ENCODE results near the gene RORC. TPM values are rescaled to one million over a fixed set of nuclear protein-coding genes. Genes with fewer than 3 reads are reported as not detected.

Gene RORC
- total RNA-seq, 1 experiment from 2014 or later = 0.44 TPM

DNA sequence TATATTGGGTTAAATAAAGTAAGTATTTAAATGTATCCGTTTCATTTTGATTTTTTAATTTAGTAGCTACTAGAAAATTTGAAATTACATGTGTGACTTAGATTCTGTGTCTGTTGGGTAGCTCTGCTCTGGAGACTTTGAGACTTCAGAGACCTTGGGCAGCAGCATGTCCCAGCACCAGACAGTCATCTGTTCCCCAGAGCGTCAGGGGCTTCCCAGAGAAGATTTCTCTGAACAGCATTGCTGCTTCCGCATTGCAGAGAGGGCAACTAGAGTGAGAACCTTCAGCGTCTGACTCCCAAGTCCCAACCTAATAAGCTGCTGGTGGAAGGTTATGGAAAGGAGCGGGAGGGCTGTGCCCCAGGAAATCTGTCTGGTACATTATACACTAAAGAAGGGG, 33.0 kb downstream of the RORC start:
- ChIA-PET POLR2A (interaction anchor here (0.6 kb wide), 1 partner anchor 42 kb away, joined by 7 read pairs; no protein-coding TSS in a partner anchor), CTCF (interaction anchor here (0.9 kb wide), 1 partner anchor 9 kb away, joined by 3 read pairs; no protein-coding TSS in a partner anchor)
- peaks cover 3% of the 10 kb centered on the region; the same call in 1 of the 2 replicates for H3K27me3 Mint-ChIP-seq (ENCODE audit: low read depth)
- DNase-seq (ENCODE audit: low spot score) (no peak), ATAC-seq (no peak)
- peaks cover 14% of the 10 kb centered on the region for H3K4me1 Mint-ChIP-seq
- no peaks in the 10 kb centered on the region for H3K9me3 Mint-ChIP-seq
- H3K27ac Mint-ChIP-seq = no peak overlapping the region
- no peak for TF ChIP-seq ELF4 (CRISPR knock-in tag; IDR thresholded peaks at IDR 0.05; ENCODE audit: low read depth)
- TF ChIP-seq, protein P1, sequence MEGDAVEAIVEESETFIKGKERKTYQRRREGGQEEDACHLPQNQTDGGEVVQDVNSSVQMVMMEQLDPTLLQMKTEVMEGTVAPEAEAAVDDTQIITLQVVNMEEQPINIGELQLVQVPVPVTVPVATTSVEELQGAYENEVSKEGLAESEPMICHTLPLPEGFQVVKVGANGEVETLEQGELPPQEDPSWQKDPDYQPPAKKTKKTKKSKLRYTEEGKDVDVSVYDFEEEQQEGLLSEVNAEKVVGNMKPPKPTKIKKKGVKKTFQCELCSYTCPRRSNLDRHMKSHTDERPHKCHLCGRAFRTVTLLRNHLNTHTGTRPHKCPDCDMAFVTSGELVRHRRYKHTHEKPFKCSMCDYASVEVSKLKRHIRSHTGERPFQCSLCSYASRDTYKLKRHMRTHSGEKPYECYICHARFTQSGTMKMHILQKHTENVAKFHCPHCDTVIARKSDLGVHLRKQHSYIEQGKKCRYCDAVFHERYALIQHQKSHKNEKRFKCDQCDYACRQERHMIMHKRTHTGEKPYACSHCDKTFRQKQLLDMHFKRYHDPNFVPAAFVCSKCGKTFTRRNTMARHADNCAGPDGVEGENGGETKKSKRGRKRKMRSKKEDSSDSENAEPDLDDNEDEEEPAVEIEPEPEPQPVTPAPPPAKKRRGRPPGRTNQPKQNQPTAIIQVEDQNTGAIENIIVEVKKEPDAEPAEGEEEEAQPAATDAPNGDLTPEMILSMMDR (IDR thresholded peaks at IDR 0.05) = no peak
- TF ChIP-seq, protein P2, sequence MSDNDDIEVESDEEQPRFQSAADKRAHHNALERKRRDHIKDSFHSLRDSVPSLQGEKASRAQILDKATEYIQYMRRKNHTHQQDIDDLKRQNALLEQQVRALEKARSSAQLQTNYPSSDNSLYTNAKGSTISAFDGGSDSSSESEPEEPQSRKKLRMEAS (CRISPR knock-in tag; IDR thresholded peaks at IDR 0.05) = no peak
- TF ChIP-seq, protein P3, sequence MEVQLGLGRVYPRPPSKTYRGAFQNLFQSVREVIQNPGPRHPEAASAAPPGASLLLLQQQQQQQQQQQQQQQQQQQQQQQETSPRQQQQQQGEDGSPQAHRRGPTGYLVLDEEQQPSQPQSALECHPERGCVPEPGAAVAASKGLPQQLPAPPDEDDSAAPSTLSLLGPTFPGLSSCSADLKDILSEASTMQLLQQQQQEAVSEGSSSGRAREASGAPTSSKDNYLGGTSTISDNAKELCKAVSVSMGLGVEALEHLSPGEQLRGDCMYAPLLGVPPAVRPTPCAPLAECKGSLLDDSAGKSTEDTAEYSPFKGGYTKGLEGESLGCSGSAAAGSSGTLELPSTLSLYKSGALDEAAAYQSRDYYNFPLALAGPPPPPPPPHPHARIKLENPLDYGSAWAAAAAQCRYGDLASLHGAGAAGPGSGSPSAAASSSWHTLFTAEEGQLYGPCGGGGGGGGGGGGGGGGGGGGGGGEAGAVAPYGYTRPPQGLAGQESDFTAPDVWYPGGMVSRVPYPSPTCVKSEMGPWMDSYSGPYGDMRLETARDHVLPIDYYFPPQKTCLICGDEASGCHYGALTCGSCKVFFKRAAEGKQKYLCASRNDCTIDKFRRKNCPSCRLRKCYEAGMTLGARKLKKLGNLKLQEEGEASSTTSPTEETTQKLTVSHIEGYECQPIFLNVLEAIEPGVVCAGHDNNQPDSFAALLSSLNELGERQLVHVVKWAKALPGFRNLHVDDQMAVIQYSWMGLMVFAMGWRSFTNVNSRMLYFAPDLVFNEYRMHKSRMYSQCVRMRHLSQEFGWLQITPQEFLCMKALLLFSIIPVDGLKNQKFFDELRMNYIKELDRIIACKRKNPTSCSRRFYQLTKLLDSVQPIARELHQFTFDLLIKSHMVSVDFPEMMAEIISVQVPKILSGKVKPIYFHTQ (CRISPR knock-in tag; IDR thresholded peaks at IDR 0.05) = no peak
- TF ChIP-seq, protein P4, sequence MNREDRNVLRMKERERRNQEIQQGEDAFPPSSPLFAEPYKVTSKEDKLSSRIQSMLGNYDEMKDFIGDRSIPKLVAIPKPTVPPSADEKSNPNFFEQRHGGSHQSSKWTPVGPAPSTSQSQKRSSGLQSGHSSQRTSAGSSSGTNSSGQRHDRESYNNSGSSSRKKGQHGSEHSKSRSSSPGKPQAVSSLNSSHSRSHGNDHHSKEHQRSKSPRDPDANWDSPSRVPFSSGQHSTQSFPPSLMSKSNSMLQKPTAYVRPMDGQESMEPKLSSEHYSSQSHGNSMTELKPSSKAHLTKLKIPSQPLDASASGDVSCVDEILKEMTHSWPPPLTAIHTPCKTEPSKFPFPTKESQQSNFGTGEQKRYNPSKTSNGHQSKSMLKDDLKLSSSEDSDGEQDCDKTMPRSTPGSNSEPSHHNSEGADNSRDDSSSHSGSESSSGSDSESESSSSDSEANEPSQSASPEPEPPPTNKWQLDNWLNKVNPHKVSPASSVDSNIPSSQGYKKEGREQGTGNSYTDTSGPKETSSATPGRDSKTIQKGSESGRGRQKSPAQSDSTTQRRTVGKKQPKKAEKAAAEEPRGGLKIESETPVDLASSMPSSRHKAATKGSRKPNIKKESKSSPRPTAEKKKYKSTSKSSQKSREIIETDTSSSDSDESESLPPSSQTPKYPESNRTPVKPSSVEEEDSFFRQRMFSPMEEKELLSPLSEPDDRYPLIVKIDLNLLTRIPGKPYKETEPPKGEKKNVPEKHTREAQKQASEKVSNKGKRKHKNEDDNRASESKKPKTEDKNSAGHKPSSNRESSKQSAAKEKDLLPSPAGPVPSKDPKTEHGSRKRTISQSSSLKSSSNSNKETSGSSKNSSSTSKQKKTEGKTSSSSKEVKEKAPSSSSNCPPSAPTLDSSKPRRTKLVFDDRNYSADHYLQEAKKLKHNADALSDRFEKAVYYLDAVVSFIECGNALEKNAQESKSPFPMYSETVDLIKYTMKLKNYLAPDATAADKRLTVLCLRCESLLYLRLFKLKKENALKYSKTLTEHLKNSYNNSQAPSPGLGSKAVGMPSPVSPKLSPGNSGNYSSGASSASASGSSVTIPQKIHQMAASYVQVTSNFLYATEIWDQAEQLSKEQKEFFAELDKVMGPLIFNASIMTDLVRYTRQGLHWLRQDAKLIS (CRISPR knock-in tag; IDR thresholded peaks at IDR 0.05; ENCODE audit: borderline replicate concordance) = no peak
- TF ChIP-seq FOXP1 (CRISPR knock-in tag; IDR thresholded peaks at IDR 0.05; ENCODE audit: borderline replicate concordance) = no peak
- TF ChIP-seq ATF1 (CRISPR knock-in tag; IDR thresholded peaks at IDR 0.05) = no peak
- no peak for TF ChIP-seq ZNF416 (CRISPR knock-in tag; IDR thresholded peaks at IDR 0.05)
- TF ChIP-seq, protein P5, sequence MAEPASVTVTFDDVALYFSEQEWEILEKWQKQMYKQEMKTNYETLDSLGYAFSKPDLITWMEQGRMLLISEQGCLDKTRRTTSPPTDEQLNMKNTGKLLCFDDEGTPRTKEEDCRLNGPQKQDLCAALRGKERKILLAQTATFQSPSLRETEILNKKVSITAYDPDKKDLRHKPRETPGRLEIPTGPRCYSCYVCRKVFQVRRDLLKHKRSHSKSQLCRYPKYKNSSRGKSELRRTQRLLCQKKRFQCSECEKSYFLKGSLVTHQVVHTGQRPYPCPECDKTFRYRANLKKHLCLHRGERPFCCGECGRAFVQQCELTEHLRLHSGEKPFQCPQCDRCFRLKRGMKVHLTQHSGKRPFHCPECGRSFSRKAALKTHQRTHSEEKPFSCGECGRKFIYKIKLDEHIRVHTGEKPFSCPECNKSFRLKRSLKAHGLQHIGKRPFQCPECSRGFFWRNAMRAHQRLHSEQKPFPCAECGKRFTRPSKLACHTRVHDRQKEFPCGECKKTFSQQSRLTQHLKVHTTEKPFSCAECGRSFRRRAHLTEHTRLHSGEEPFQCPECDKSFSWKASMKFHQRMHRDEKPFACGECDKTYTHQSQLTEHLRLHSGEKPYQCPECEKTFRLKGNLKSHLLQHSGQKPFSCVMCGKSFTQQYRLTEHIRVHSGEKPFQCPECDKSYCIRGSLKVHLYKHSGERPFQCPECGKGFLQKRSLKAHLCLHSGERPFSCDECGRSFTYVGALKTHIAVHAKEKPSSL (CRISPR knock-in tag; conservative IDR thresholded peaks at IDR 0.05) = no peak
- TF ChIP-seq NR2C2 (CRISPR knock-in tag; IDR thresholded peaks at IDR 0.05) = no peak
- no peak for TF ChIP-seq ESRRA (CRISPR knock-in tag; IDR thresholded peaks at IDR 0.05; ENCODE audit: borderline replicate concordance)
- TF ChIP-seq OVOL2 (CRISPR knock-in tag; IDR thresholded peaks at IDR 0.05; ENCODE audit: borderline replicate concordance) = no peak
- TF ChIP-seq, protein P6, sequence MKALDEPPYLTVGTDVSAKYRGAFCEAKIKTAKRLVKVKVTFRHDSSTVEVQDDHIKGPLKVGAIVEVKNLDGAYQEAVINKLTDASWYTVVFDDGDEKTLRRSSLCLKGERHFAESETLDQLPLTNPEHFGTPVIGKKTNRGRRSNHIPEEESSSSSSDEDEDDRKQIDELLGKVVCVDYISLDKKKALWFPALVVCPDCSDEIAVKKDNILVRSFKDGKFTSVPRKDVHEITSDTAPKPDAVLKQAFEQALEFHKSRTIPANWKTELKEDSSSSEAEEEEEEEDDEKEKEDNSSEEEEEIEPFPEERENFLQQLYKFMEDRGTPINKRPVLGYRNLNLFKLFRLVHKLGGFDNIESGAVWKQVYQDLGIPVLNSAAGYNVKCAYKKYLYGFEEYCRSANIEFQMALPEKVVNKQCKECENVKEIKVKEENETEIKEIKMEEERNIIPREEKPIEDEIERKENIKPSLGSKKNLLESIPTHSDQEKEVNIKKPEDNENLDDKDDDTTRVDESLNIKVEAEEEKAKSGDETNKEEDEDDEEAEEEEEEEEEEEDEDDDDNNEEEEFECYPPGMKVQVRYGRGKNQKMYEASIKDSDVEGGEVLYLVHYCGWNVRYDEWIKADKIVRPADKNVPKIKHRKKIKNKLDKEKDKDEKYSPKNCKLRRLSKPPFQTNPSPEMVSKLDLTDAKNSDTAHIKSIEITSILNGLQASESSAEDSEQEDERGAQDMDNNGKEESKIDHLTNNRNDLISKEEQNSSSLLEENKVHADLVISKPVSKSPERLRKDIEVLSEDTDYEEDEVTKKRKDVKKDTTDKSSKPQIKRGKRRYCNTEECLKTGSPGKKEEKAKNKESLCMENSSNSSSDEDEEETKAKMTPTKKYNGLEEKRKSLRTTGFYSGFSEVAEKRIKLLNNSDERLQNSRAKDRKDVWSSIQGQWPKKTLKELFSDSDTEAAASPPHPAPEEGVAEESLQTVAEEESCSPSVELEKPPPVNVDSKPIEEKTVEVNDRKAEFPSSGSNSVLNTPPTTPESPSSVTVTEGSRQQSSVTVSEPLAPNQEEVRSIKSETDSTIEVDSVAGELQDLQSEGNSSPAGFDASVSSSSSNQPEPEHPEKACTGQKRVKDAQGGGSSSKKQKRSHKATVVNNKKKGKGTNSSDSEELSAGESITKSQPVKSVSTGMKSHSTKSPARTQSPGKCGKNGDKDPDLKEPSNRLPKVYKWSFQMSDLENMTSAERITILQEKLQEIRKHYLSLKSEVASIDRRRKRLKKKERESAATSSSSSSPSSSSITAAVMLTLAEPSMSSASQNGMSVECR (CRISPR knock-in tag; IDR thresholded peaks at IDR 0.05; ENCODE audit: borderline replicate concordance) = no peak
- TF ChIP-seq, protein P7, sequence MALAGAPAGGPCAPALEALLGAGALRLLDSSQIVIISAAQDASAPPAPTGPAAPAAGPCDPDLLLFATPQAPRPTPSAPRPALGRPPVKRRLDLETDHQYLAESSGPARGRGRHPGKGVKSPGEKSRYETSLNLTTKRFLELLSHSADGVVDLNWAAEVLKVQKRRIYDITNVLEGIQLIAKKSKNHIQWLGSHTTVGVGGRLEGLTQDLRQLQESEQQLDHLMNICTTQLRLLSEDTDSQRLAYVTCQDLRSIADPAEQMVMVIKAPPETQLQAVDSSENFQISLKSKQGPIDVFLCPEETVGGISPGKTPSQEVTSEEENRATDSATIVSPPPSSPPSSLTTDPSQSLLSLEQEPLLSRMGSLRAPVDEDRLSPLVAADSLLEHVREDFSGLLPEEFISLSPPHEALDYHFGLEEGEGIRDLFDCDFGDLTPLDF (CRISPR knock-in tag; IDR thresholded peaks at IDR 0.05) = no peak
- TF ChIP-seq FOXK1 (CRISPR knock-in tag; IDR thresholded peaks at IDR 0.05) = no peak
- TF ChIP-seq, protein P8, sequence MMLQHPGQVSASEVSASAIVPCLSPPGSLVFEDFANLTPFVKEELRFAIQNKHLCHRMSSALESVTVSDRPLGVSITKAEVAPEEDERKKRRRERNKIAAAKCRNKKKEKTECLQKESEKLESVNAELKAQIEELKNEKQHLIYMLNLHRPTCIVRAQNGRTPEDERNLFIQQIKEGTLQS (CRISPR knock-in tag; conservative IDR thresholded peaks at IDR 0.05) = no peak
- TF ChIP-seq, protein P9, sequence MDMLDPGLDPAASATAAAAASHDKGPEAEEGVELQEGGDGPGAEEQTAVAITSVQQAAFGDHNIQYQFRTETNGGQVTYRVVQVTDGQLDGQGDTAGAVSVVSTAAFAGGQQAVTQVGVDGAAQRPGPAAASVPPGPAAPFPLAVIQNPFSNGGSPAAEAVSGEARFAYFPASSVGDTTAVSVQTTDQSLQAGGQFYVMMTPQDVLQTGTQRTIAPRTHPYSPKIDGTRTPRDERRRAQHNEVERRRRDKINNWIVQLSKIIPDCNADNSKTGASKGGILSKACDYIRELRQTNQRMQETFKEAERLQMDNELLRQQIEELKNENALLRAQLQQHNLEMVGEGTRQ (CRISPR knock-in tag; IDR thresholded peaks at IDR 0.05) = no peak
- no peak for TF ChIP-seq TEAD1 (CRISPR knock-in tag; IDR thresholded peaks at IDR 0.05)
- H3K4me3 Mint-ChIP-seq = no peak overlapping the region
- H3K36me3 Mint-ChIP-seq = no peaks in the 10 kb centered on the region

All from WTC11 (cell line).